NAMALWA (cell line): ENCODE data around the gene CAMK1D.
"Not testable (repeated sequence)": the region's sequence is repeated elsewhere in the genome, so short reads cannot be mapped to it uniquely, and the experiment has no call there.

Source experiments
- DNase-seq: peaks from one replicate; pipeline ENCODE4 v3.0.0-alpha.2; 2015; ENCODE audit warnings: low spot score

Gene CAMK1D

GRCh38 chr10:12348870-12349628, at the start of gene CAMK1D:
CAMK1D (plus strand) TSS chr10:12349547.
- peak; percentile 90 for DNase-seq

GRCh38 chr10:12301036-12301435, 48.3 kb upstream of the CAMK1D start:
- DNase-seq = not testable (repeated sequence)

GRCh38 chr10:12308057-12308456, 41.3 kb upstream of the CAMK1D start:
- DNase-seq = no peak

DNA sequence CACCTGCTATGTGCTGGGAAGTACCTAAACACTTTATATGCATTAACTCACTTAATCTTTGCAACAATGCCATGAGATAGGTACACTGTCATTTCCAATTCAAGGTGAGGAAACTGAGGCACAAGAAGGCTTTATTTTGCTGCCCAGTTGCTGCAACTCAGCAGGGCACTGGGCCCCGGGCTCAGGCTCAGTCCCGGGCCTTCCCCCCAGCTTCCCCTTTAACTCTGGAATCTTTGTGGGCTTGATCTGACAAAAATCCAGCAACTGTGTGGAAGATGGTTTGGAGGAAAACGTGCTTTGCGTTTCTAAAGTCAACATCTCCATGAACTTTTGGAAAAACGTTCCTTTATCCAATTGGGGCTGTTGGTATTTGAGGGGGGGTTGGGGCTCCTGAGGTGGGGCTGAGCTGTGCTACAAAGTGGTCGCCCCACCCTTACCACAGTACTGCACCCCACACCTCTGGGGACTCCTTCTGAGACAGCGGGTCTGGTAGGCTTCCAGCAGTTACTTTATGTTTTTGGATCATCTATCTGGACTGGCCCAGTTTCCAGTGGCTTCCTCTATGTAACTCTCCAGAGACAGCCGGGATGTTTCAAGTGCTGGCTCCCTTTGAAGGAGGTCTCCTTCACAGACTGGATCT, 40.5 kb upstream of the CAMK1D start:
- no peak for DNase-seq

DNA sequence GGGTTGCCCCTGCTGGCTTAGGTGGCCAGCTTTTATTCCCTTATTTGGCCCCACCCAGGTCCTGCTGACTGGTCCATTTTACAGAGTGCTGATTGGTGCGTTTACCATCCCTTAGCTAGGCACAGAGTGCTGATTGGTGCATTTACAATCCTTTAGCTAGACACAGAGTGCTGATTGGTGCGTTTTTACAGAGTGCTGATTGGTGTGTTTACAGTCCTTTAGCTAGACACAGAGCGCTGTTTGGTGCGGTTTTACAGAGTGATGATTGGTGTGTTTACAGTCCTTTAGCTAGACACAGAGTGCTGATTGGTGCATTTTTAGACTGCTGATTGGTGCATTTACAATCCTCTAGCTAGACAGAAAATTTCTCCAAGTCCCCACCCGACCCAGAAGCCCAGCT, 39.6 kb upstream of the CAMK1D start:
- peak; percentile 28 for DNase-seq

- DNase-seq = no peak
Measured at GRCh38 chr10:12314836-12315235, 34.5 kb upstream of the CAMK1D start.

GRCh38 chr10:12319076-12319475, 30.3 kb upstream of the CAMK1D start:
- DNase-seq = no peak

DNA sequence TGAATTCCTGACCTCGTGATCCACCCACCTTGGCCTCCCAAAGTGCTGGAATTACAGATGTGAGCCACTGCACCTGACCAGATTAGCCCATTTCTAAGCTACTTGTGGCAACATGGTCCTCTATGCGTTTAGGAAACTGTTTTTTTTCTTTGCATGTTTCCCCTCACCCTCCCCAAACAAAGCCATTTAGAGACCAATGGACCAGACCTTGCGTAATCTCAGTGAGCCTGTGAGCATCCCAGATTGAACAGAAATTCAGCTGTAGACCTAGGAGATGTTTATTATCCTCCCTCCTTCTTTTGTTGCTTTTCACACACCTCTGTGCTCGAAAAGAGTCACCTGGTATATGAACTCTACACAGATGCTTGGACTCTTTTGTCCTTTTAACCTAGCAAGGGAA, 28.5 kb upstream of the CAMK1D start:
- no peak for DNase-seq

- no peak for DNase-seq
Measured at GRCh38 chr10:12321641-12322040, 27.7 kb upstream of the CAMK1D start.

DNA sequence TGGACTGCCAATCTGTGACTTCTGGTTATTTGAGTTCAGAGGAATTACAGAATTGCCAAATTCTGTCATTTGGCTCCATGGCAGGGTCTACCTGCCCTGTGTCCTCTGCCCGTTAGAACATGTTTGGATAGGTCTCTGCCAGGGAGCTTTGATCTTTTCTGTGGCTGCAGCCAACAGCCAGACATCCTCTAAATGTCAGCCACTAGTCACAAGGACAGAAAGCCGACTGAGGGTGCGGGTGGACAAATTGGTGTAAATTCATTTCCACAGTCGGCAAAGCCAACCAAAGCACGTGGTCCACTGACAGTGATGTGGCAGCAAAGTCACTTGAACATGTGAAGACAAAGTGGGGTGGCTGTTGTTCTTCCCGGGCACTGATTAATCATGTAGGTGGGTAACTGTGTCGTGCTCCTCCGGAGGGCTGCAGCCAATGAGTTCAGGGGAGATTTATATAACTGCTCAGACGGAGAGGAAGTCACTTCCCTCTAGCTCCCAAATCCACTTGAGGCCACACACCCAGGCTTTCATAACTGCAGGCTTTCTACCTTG, 26.7 kb upstream of the CAMK1D start:
- DNase-seq = no peak

DNA sequence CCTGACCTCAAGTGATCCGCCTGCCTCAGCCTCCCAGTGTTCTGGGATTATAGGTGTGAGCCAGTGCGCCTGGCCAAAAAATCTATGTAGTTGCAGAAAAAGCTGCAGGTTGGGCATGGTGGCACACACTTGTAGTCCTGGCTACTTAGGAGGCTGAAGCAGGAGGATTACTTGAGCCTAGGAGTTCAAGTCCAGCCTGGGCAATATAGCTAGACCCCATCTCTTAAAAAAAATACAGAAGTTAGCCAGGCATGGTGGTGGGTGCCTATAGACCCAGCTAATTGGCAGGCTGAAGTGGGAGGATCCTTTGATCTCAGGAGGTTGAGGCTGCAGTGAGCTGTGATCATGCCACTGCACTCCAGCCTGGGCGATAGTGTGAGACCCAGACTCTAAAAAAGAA, 24.8 kb upstream of the CAMK1D start:
- DNase-seq = no peak

DNA sequence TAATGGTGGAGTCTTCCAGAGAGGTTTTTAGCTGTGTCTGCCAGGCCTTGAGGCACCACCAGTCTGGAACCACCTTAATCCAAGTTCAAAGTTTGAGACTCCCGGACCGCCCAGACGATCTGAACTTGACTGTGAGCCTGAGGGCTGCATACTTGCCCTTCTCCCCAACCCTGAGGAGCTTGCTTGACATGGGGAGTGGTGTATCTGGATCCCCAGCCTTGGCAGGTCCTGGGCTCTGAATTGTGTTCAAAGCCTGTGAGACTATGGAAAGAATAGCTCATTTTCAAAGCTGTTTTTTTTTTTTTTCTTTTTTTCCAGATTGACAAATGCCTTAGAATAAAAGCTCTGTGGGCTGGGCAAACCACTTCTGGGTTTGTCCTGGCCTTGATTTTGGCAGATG, 22.3 kb upstream of the CAMK1D start:
- DNase-seq = no peak

GRCh38 chr10:12327476-12327875, 21.9 kb upstream of the CAMK1D start:
- DNase-seq = no peak

DNA sequence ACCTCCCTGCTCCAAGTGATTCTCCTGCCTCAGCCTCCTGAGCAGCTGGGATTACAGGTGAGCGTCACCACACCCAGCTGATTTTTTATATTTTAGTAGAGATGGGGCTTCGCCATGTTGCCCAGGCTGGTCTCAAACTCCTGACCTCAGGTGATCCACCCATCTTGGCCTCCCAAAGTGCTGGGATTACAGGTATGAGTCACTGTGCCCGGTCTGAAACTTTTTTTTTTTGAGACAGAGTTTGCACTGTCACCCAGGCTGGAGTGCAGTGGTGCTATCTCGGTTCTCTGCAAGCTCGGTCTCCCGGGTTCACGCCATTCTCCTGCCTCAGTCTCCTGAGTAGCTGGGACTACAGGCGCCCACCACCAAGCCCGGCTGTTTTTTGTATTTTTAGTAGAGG, 21.0 kb upstream of the CAMK1D start:
- not testable (repeated sequence) for DNase-seq

GRCh38 chr10:12332572-12333379, 16.6 kb upstream of the CAMK1D start:
- DNase-seq = no peak

- DNase-seq = peak; percentile 38
Measured at GRCh38 chr10:12333380-12334185, 15.8 kb upstream of the CAMK1D start.

- DNase-seq = no peak
Measured at GRCh38 chr10:12334186-12334530, 15.2 kb upstream of the CAMK1D start.

DNA sequence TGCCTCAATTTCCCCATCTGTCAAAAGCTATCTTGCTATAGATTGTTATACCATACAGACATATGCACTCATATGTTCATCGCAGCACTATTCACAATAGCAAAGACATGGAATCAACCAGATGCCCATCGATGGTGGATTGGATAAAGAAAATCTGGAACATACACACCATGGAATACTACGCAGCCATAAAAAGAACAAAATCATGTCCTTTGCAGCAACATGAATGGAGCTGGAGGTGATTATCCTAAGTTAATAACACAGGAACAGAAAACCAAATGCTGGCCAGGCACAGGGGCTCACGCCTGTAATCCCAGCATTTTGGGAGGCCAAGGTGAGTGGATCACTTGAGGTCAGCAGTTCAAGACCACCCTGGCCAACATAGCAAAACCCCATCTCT, 14.2 kb upstream of the CAMK1D start:
- DNase-seq = not testable (repeated sequence)

- no peak for DNase-seq
Measured at GRCh38 chr10:12337453-12338372, 11.6 kb upstream of the CAMK1D start.

- no peak for DNase-seq
Measured at GRCh38 chr10:12338981-12339380, 10.4 kb upstream of the CAMK1D start.

DNA sequence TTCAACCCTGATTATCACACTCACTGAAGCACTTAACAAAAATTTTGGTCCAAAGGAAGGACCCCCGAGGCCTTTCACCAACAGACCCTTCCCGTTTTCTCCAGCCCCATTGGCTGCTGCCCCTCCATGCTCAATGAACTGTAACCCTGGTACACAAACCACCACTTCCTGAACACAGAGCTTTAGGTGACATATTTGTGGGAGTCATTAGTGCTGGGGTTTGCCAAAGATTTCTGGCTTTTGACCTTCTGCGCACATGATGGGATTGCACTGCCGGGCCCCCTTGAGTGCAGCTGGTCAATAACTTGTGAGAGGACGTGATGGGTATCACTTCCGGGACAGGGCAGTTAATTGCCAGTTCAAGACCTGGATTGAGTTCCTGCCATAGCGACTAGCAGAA, 9.0 kb upstream of the CAMK1D start:
- DNase-seq = peak; percentile 27
